ENCODE measurements around the gene SPINK7. TPM values are rescaled to one million over a fixed set of nuclear protein-coding genes. Genes with fewer than 3 reads are reported as not detected.

The SPINK7 gene
- total RNA-seq, 1 donor from 2014 or later = not detected

- no peak for TF ChIP-seq CTCF (conservative IDR thresholded peaks at IDR 0.05)
- Mint-ChIP-seq H3K36me3 (no peaks in the 10 kb centered on the region), H3K4me1 (ENCODE audit: unreplicated experiment) (no peaks in the 10 kb centered on the region), H3K27me3 (no peaks in the 10 kb centered on the region), H3K9me3 (no peaks in the 10 kb centered on the region), H3K27ac (no peak overlapping the region), H3K4me3 (no peak overlapping the region)
- no peak for DNase-seq (ENCODE audit: extremely low spot score, unreplicated experiment)
These were observed 41.4 kb downstream of the SPINK7 start for GRCh38 chr5:148353634-148354033.

GRCh38 chr5:148364343-148364742 is 52.1 kb downstream of the SPINK7 start:
- no peak overlapping the region for H3K4me3 Mint-ChIP-seq
- no peaks in the 10 kb centered on the region for H3K4me1 Mint-ChIP-seq (ENCODE audit: unreplicated experiment)
- TF ChIP-seq CTCF (conservative IDR thresholded peaks at IDR 0.05) = no peak

More at GRCh38 chr5:148364343-148364742, 52.1 kb downstream of the SPINK7 start:
- no peaks in the 10 kb centered on the region for H3K27me3 Mint-ChIP-seq
- no peak for DNase-seq (ENCODE audit: extremely low spot score, unreplicated experiment)
- peaks cover 7% of the 10 kb centered on the region for H3K9me3 Mint-ChIP-seq
- H3K36me3 Mint-ChIP-seq = no peaks in the 10 kb centered on the region
- H3K27ac Mint-ChIP-seq = no peak overlapping the region

Other genes with a start within 250 kb of the SPINK7 start
- gene SPINK5, start 248.4 kb upstream of the SPINK7 start, total RNA-seq (ENCODE audit: low replicate concordance) = 14.1 and 26.0 TPM in 2 replicates
- not detected in 2 replicates for gene SPINK14, start 143.9 kb upstream of the SPINK7 start, total RNA-seq (ENCODE audit: low replicate concordance)
- not detected in 2 replicates for gene SPINK6, start 109.4 kb upstream of the SPINK7 start, total RNA-seq (ENCODE audit: low replicate concordance)
- gene MARCOL, start 73.9 kb upstream of the SPINK7 start, total RNA-seq (ENCODE audit: low replicate concordance) = not detected in 2 replicates
- gene SPINK13, start 43.6 kb upstream of the SPINK7 start, total RNA-seq (ENCODE audit: low replicate concordance) = not detected in 2 replicates
- gene SPINK9, start 23.1 kb downstream of the SPINK7 start, total RNA-seq (ENCODE audit: low replicate concordance) = 1.3 TPM in 1 of 2 replicates, not detected in the other
- 43.6 and 51.5 TPM in 2 replicates for gene FBXO38, start 71.5 kb downstream of the SPINK7 start, total RNA-seq (ENCODE audit: low replicate concordance)

All from type B pancreatic cell (in vitro differentiated cells).